Measurements from ENCODE around the gene PICALM.

The PICALM gene

DNA sequence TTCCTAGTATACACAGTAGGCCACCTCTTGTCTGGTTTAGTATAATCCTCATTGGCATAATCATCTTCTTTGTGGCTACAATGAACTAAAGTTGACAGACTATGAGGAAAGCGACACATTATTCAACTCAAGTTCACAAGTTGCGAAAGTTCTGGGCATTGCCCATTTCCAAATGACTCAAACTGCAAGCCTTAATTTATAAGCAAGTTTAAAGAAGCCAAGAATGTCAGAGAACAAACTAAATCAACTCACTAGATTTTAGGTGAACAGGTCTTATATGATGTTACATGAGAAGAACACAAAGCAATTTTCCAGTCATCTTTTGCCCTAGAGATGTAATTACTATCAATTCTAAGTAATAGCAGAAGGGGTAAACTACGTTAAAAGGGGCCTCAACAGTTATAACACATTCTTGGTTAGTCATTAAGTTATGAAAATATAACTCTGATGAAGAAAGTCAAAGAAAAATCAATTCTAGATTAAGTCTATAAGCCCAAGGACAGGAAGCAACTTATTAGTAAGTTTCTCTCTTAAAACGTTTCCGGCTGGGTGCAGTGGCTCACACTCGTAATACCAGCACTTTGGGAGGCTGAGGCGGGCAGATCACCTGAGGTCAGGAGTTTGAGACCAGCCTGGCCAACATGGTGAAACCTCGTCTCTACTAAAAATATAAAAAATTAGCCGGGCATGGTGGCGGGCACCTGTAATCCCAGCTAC lies 21.5 kb downstream of the PICALM start:
- no peak overlapping the region for H3K4me3 ChIP-seq (ENCODE audit: low read depth, low read length)
- TF ChIP-seq, protein P1, sequence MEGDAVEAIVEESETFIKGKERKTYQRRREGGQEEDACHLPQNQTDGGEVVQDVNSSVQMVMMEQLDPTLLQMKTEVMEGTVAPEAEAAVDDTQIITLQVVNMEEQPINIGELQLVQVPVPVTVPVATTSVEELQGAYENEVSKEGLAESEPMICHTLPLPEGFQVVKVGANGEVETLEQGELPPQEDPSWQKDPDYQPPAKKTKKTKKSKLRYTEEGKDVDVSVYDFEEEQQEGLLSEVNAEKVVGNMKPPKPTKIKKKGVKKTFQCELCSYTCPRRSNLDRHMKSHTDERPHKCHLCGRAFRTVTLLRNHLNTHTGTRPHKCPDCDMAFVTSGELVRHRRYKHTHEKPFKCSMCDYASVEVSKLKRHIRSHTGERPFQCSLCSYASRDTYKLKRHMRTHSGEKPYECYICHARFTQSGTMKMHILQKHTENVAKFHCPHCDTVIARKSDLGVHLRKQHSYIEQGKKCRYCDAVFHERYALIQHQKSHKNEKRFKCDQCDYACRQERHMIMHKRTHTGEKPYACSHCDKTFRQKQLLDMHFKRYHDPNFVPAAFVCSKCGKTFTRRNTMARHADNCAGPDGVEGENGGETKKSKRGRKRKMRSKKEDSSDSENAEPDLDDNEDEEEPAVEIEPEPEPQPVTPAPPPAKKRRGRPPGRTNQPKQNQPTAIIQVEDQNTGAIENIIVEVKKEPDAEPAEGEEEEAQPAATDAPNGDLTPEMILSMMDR (IDR thresholded peaks at IDR 0.05; ENCODE audit: low read depth, low read length): no peak

DNA sequence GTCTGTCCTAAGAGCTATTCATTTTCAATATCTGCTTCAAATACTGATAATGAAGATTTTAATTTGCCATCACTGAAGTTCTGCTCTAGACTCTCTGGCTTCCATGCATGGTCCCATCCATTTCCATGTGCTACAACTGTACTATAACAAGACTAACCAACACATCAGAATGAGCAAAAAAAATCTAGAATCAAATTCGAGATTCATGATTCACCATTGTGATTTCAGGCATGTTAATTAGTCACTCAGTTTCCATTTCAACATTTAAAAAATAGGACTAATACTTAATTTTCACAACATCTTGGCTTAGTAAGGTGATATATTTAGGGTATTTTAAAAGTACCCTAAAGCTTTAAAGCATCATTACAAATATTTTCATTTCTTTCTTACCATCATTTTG lies 22.8 kb downstream of the PICALM start:
- TF ChIP-seq, protein P1 (IDR thresholded peaks at IDR 0.05; ENCODE audit: low read depth, low read length): no peak
- H3K4me3 ChIP-seq (ENCODE audit: low read depth, low read length): no peak overlapping the region

DNA sequence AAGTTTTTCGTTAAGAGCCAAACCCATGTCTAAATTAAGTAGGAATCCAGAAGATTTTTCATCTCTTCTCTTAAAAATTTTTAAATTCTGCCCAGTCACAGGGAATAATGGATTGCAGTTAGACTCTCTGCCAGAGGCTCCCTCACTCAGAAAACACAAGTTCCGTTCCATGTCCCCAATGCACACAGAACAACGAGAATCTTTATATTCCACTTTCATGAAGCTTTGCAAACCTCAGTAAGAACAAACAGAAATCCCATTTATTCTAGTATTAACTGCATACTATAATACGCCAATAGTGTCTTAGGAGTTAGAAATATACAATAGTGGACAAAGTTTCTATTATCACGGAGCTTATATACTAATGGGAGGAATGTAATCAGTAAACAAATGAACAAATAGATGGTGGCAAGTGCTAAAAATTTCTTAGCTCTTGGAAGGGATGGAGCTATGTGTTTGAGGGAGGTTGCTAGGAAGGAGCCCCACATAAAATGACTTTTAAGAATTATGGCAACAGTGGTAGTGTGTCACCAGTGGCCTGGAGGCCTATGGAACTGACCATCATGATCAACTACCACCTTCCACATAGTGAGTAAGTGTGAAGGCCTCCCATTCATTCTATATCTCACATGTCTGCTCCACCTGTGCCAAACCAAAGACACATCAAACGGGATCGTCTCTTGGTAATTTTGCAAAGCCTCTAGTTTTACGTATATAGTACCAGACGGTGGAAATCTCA lies 24.9 kb downstream of the PICALM start:
- no peak overlapping the region for H3K4me3 ChIP-seq (ENCODE audit: low read depth, low read length)
- TF ChIP-seq, protein P1 (IDR thresholded peaks at IDR 0.05; ENCODE audit: low read depth, low read length): no peak

DNA sequence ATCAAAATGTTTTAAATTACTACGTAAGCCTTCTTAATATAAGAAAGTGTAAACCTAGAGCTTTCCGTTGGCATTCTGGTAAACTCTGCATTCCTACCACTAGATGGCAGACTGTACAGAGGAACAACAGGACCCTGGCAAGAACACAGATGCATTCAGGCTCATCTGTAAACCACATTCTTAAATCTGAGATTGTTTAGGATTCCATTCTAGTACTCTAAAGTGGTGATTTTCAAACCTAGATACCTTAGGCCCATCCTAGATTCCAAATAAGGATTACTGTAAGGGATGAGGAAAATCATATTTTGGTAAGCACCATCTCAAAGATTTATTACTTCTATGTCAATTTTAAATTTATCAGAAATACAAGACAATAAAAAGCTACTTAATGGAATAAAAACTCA lies 26.9 kb downstream of the PICALM start:
- TF ChIP-seq, protein P1 (IDR thresholded peaks at IDR 0.05; ENCODE audit: low read depth, low read length): peak; percentile 29; the same call in 1 of the 2 replicates
- H3K4me3 ChIP-seq (ENCODE audit: low read depth, low read length): no peak overlapping the region

DNA sequence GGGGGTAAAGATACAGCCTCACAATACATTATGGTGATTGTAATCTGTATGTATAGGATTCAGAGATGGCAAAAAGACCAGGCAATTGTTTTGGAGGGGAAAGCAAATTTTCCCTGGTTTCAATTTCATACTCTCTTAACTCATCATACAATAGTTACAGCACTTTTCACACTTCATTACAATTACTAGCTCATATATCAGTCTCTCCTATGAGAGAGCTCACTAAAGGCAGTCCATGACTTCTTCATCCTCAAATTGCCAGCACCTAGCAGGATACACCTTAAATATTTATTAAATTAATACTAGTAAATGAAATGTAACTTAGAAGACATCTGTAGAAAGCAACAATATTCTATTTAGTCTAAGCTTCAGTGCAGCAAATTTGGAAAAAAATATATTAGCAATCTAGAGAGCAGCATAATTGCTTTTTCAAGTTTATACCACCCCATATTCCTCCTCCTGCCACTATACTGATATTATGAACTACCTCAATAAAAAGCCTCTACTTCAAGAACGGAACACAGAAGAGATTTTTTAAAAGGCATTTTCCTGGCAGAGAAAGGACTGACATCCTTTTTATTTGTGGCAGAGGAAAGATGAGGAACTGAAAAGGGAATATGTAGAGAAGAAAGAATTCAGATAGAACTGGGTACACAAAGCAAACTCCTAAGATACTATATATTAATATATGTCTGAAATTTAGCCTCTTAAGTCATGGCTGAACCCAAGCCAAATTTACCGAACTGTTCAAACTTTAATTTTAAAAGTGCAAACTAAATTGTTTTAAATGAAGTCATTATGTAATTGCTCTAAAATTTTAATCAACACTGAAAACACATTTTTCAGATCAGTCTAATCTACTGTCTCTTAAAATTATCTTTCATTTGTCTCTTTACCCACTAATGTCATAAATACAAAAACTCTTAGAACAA lies 27.7 kb downstream of the PICALM start:
- H3K4me3 ChIP-seq (ENCODE audit: low read depth, low read length): no peak overlapping the region
- TF ChIP-seq, protein P1 (IDR thresholded peaks at IDR 0.05; ENCODE audit: low read depth, low read length): no peak

DNA sequence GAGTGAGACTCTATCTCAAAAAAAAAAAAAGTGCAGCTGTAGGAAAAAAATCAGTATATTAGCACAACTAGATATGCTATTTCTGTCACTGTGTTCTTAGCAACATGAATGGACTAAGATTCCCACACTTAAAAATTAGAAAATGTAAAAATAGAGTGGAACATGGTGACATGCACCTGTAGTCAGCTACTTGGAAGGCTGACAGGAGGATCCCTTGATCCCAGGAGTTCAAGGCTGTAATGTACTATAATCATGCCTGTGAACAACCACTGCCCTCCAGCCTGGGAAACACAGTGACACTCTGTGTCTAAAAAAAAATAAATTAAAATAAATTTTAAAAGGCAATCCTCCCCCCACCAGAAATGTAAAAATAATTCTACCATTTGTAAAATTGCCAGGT lies 29.8 kb downstream of the PICALM start:
- no peak overlapping the region for H3K4me3 ChIP-seq (ENCODE audit: low read depth, low read length)
- TF ChIP-seq, protein P1 (IDR thresholded peaks at IDR 0.05; ENCODE audit: low read depth, low read length): no peak

Measured in WI38 (cell line).